ENCODE measurements around the gene CPZ. TPM values are rescaled to one million over a fixed set of nuclear protein-coding genes. Genes with fewer than 3 reads are reported as not detected.

CPZ gene
- total and polyA plus RNA-seq, 7 donors, result 0.04 to 0.30 (median 0.08) TPM; not detected in 4

DNA sequence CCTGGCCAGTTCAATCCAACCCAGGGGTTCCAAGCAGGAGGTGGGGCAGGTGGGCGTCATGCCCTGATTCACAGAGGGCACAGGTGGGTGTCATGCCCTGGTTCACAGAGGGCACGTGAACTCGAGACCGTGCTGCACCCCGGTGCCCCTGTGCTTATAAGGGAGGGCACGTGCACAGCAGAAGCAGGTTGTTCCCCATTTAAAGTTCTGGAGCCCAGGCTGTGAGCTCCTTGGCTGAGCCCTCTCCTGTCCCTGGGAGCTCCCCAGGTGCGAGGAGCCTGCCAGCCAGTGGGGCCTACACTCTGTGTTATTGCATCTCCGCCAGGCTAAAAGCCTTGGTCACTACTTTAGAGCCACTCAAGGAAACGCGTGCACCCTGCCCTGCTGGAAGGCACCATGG is 3.2 kb upstream of the CPZ start:
- Histone ChIP-seq H3K27me3 (ENCODE audit: insufficient read depth in 3 of 3, low read length in 2 of 3) (peaks cover 0 to 82% (median 24%) of the 10 kb centered on the region in 3 donors), H3K4me1 (no peaks in the 10 kb centered on the region), H3K9me3 (no peaks in the 10 kb centered on the region), H3K27ac (no peak overlapping the region), H3K4me3 (no peak overlapping the region), H3K36me3 (ENCODE audit: insufficient read depth in 1 of 2, low read depth in 1 of 2) (no peaks in the 10 kb centered on the region)
- DNase-seq (peak in 1 of 2 donors; percentile 31), ATAC-seq (no peak)
- 81 to 89% (median 88%) methylated on average over 10 of the region's 10 CpGs for WGBS, 3 donors
- no peak for TF ChIP-seq CTCF (IDR thresholded peaks at IDR 0.05)
- intact Hi-C loops (cut with DNase I), result no loop called here

GRCh38 chr4:8589823-8590545 is 2.6 kb upstream of the CPZ start:
- no peak for TF ChIP-seq CTCF (IDR thresholded peaks at IDR 0.05)
- Histone ChIP-seq H3K36me3 (ENCODE audit: insufficient read depth in 1 of 2, low read depth in 1 of 2) (no peaks in the 10 kb centered on the region), H3K4me1 (no peaks in the 10 kb centered on the region), H3K9me3 (no peaks in the 10 kb centered on the region), H3K27ac (no peak overlapping the region), H3K27me3 (ENCODE audit: insufficient read depth in 3 of 3, low read length in 2 of 3) (peaks cover 0 to 81% (median 24%) of the 10 kb centered on the region in 3 donors), H3K4me3 (no peak overlapping the region)
- DNase-seq (peak in 1 of 2 donors; percentile 31), ATAC-seq (no peak)
- intact Hi-C loops (cut with DNase I), result loop anchor here (5.0 to 10.0 kb wide), 2 partner anchors 125 to 348 kb away; no protein-coding TSS in a partner anchor
- WGBS, 3 donors, result 65 to 74% (median 71%) methylated on average over 11 of the region's 11 CpGs

GRCh38 chr4:8590546-8590880 is 2.1 kb upstream of the CPZ start:
- no peak overlapping the region for H3K4me3 ChIP-seq
- peaks cover 0 to 84% (median 24%) of the 10 kb centered on the region in 3 donors for H3K27me3 ChIP-seq (ENCODE audit: insufficient read depth in 3 of 3, low read length in 2 of 3)
- H3K4me1 ChIP-seq, result no peaks in the 10 kb centered on the region
- H3K27ac ChIP-seq, result no peak overlapping the region
- no peak for ATAC-seq
- no peaks in the 10 kb centered on the region for H3K36me3 ChIP-seq (ENCODE audit: insufficient read depth in 1 of 2, low read depth in 1 of 2)
- peak in 1 of 2 donors; percentile 40 for DNase-seq
- no peak for TF ChIP-seq CTCF (IDR thresholded peaks at IDR 0.05)
- intact Hi-C loops (cut with DNase I), result loop anchor here (5.0 to 10.0 kb wide), 2 partner anchors 126 to 348 kb away; no protein-coding TSS in a partner anchor
- 80 to 90% (median 88%) methylated on average over 5 of the region's 5 CpGs for WGBS, 3 donors
- no peaks in the 10 kb centered on the region for H3K9me3 ChIP-seq

- no peak for ATAC-seq
- no peaks in the 10 kb centered on the region for H3K4me1 ChIP-seq
- peak in 1 of 2 donors; percentile 27 for DNase-seq
- WGBS, 3 donors, result 77 to 79% (median 78%) methylated on average over 9 of the region's 9 CpGs
- no peaks in the 10 kb centered on the region for H3K36me3 ChIP-seq (ENCODE audit: insufficient read depth in 1 of 2, low read depth in 1 of 2)
- TF ChIP-seq CTCF (IDR thresholded peaks at IDR 0.05), result no peak
- H3K27me3 ChIP-seq (ENCODE audit: insufficient read depth in 3 of 3, low read length in 2 of 3), result peaks cover 0 to 82% (median 22%) of the 10 kb centered on the region in 3 donors
- H3K27ac ChIP-seq, result no peak overlapping the region
- H3K4me3 ChIP-seq, result no peak overlapping the region
- intact Hi-C loops (cut with DNase I), result loop anchor here (5.0 to 10.0 kb wide), 2 partner anchors 126 to 349 kb away; no protein-coding TSS in a partner anchor
- H3K9me3 ChIP-seq, result no peaks in the 10 kb centered on the region
These were observed 1.5 kb upstream of the CPZ start for GRCh38 chr4:8591114-8591513.
